Naive B cell (primary cell): ENCODE results near the gene STARD10. TPM values are rescaled to one million over a fixed set of nuclear protein-coding genes. Genes with fewer than 3 reads are reported as not detected.

Source experiments
- ATAC-seq, 2 donors: fragments of 150-1000 bp; cut with Tn5 transposase; 2 replicates each; pipeline ENCODE4 v1.10.0; 2021; ENCODE audit warnings: low read depth in 2 of 2, mild to moderate bottlenecking in 2 of 2, moderate library complexity in 2 of 2
- DNase-seq: peaks from one replicate; pipeline ENCODE4 v3.0.0; 2022
- H3K27ac Mint-ChIP-seq, 6 donors: one replicate each; pipeline ENCODE4 v1.8.0; 2020 to 2022; ENCODE audit warnings: mild to moderate bottlenecking in 6 of 6, mixed read lengths in 6 of 6, moderate library complexity in 5 of 6, inconsistent platforms in 2 of 6
- H3K27me3 Mint-ChIP-seq, 3 donors: one replicate each; pipeline ENCODE4 v1.8.0; 2021 to 2022; ENCODE audit warnings: mixed read lengths in 3 of 3, mild to moderate bottlenecking in 1 of 3
- H3K36me3 Mint-ChIP-seq, 2 donors: one replicate each; pipeline ENCODE4 v1.8.0; 2020 to 2022; ENCODE audit warnings: mixed read lengths in 2 of 2, inconsistent platforms in 1 of 2, mild to moderate bottlenecking in 1 of 2
- H3K4me1 Mint-ChIP-seq, 3 donors: one replicate each; pipeline ENCODE4 v1.8.0; 2020 to 2022; ENCODE audit warnings: mixed read lengths in 3 of 3, inconsistent platforms in 1 of 3, mild to moderate bottlenecking in 1 of 3, moderate library complexity in 1 of 3
- H3K4me3 Mint-ChIP-seq, 8 donors: one replicate each; pipeline ENCODE4 v1.8.0; 2020 to 2022; ENCODE audit warnings: mild to moderate bottlenecking in 8 of 8, mixed read lengths in 8 of 8, moderate library complexity in 8 of 8, inconsistent platforms in 2 of 8
- H3K9me3 Mint-ChIP-seq, 7 donors: one replicate each; pipeline ENCODE4 v1.8.0; 2020 to 2022; ENCODE audit warnings: mixed read lengths in 7 of 7, mild to moderate bottlenecking in 5 of 7, inconsistent platforms in 2 of 7, moderate library complexity in 1 of 7
- polyA plus RNA-seq, 6 donors: library from polyadenylated mRNA; unstranded; fragments of 300-500 nt; fragmentation: Illumina TruSeq; gene quantifications; one replicate each; pipeline ENCODE4 v1.2.3, GENCODE V29; 2021; ENCODE audit warnings: low read depth in 6 of 6

Gene STARD10
- polyA plus RNA-seq, 6 donors from 2014 or later: 24.3 to 39.2 (median 30.7) TPM

GRCh38 chr11:72788241-72788640, 5.6 kb downstream of the STARD10 start:
- DNase-seq: no peak
- Mint-ChIP-seq H3K36me3 (no peaks in the 10 kb centered on the region), H3K4me3 (peak overlapping the region in 7 of 8 donors; percentile 36 to 87 (median 70)), H3K27ac (peak overlapping the region in 5 of 6 donors; percentile 52 to 96 (median 90)), H3K27me3 (no peaks in the 10 kb centered on the region), H3K9me3 (no peaks in the 10 kb centered on the region), H3K4me1 (peaks cover 23 to 47% (median 43%) of the 10 kb centered on the region in 3 donors)
- ATAC-seq: no peak

GRCh38 chr11:72787216-72788104, 6.4 kb downstream of the STARD10 start:
- DNase-seq: peak; percentile 64

DNA sequence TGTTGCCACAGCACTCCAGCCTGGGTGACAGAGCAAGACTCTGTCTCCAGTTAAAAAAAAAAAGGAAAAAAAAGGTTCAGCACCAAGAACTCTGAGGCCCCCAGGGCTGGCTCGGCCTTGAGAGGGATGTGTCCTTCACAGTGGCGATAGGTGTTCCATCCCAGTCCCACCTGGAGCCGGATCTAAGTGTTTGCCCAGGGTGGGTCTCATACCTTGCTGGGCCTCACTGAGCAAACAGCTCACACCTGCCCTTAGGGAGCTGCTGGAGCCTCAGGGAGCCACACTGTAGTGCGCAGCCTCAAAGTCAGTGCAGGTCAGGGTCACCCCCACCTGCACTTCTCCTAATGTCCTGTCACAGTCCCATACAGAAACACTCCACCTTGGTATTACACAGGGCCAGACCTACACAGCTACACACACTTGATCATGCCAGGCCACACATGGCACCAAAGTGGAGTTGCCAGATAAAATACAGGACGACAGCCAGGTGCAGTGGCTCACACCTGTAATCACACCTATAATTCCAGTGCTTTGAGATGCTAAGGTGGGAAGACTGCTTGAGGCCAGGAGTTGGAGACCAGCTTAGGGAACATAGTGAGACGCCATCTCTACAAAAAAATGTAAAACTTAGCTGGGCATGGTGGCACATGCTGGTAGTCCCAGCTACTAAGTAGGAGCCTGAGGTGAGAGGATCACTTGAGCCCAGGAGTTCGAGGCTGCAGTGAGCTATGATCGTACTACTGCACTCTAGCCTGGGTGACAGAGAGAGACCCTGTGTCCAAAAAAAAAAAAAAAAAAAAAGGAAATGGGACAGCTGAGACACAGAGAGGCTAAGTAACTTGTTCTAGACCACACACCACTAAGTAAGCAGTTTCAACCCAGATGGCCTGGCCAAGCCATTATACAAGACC, 7.3 kb downstream of the STARD10 start:
- ATAC-seq (peak in 1 of 2 donors; percentile 1), DNase-seq (no peak)
- Mint-ChIP-seq H3K4me3 (peak overlapping the region in 6 of 8 donors; percentile 36 to 74 (median 50)), H3K9me3 (no peaks in the 10 kb centered on the region), H3K36me3 (no peaks in the 10 kb centered on the region), H3K27ac (peak overlapping the region; percentile 53 to 95 (median 89)), H3K4me1 (peaks cover 26 to 51% (median 41%) of the 10 kb centered on the region in 3 donors), H3K27me3 (no peaks in the 10 kb centered on the region)

More at GRCh38 chr11:72787216-72788104, 6.4 kb downstream of the STARD10 start:
- ATAC-seq: peak; percentile 80 to 83
- peak overlapping the region; percentile 52 to 96 (median 92) for H3K27ac Mint-ChIP-seq
- H3K9me3 Mint-ChIP-seq: no peaks in the 10 kb centered on the region
- no peaks in the 10 kb centered on the region for H3K36me3 Mint-ChIP-seq
- peak overlapping the region; percentile 33 to 87 (median 65) for H3K4me3 Mint-ChIP-seq
- H3K27me3 Mint-ChIP-seq: no peaks in the 10 kb centered on the region
- peaks cover 21 to 47% (median 43%) of the 10 kb centered on the region in 3 donors for H3K4me1 Mint-ChIP-seq

DNA sequence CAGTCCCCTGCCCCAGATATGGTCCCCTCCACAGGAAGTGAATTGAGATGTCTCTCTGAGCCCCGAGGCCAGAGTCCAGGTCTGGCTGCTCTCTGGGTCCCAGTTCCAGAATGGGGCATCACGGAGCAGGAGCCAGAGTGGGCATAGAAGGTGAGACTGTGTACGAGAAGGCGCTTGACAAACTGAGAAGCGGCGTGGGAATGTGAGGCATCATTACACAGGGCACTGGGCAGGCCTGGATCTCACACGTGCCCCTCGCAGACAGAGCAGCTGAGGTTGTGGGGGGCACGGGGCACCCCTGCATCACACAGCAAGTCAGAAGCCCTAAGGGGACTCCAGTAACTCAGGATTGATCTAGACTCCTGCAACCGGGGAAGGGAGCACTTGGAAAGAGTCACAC, 9.2 kb downstream of the STARD10 start:
- H3K4me3 Mint-ChIP-seq: no peak overlapping the region
- H3K27ac Mint-ChIP-seq: peak overlapping the region in 3 of 6 donors; percentile 31 to 72 (median 42)
- H3K36me3 Mint-ChIP-seq: no peaks in the 10 kb centered on the region
- no peaks in the 10 kb centered on the region for H3K9me3 Mint-ChIP-seq
- DNase-seq (no peak), ATAC-seq (no peak)
- H3K27me3 Mint-ChIP-seq: no peaks in the 10 kb centered on the region
- peaks cover 30 to 63% (median 53%) of the 10 kb centered on the region in 3 donors for H3K4me1 Mint-ChIP-seq

DNA sequence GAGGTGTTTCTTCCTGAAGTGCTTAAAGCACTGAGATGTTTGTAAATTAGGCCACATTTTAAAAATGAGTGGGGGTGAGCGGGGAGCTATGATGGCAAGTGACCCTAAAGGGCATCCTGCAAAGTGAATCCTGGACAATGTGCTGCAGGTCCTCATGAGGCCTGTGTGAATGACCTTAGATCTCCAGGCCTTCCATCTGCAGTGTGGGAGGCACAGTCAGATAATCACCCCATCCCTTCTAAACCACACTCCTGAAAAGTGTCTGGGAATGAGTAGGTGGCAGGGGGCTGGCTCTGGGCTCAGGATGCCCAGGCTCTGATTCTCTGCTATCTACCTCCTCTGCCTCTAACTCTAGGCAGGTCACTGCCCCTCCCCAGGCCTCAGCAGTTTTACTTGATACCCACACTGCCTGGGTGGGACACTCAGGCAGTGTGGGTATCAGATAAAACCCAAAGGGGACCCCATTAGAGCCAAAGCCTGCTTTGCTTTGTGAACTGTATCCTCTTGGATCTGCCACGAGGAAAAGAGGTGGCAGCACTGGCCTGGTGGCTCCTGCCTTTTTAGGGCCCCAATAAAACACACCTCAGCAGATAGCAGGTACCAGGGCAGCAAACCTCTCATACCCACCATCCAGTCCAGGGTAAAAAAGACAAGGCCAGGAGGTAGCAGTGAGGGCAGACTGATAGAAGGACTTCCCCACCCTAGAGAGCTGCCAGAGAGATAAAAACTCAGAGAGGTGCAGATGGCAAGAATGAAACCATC, 10.5 kb downstream of the STARD10 start:
- Mint-ChIP-seq H3K27ac (peak overlapping the region in 2 of 6 donors; percentile 38 to 72), H3K9me3 (no peaks in the 10 kb centered on the region), H3K27me3 (no peaks in the 10 kb centered on the region), H3K4me1 (peaks cover 33 to 68% (median 55%) of the 10 kb centered on the region in 3 donors), H3K36me3 (no peaks in the 10 kb centered on the region), H3K4me3 (peak overlapping the region; percentile 70 to 90 (median 82))
- ATAC-seq: no peak
- DNase-seq: no peak

- no peak for DNase-seq
- H3K9me3 Mint-ChIP-seq: no peaks in the 10 kb centered on the region
- H3K27ac Mint-ChIP-seq: peak overlapping the region; percentile 72 to 97 (median 82)
- H3K36me3 Mint-ChIP-seq: no peaks in the 10 kb centered on the region
- peaks cover 28 to 68% (median 52%) of the 10 kb centered on the region in 3 donors for H3K4me1 Mint-ChIP-seq
- no peaks in the 10 kb centered on the region for H3K27me3 Mint-ChIP-seq
- peak overlapping the region; percentile 70 to 90 (median 85) for H3K4me3 Mint-ChIP-seq
- peak; percentile 31 to 32 for ATAC-seq
Observed at GRCh38 chr11:72782081-72782920, 11.5 kb downstream of the STARD10 start.

DNA sequence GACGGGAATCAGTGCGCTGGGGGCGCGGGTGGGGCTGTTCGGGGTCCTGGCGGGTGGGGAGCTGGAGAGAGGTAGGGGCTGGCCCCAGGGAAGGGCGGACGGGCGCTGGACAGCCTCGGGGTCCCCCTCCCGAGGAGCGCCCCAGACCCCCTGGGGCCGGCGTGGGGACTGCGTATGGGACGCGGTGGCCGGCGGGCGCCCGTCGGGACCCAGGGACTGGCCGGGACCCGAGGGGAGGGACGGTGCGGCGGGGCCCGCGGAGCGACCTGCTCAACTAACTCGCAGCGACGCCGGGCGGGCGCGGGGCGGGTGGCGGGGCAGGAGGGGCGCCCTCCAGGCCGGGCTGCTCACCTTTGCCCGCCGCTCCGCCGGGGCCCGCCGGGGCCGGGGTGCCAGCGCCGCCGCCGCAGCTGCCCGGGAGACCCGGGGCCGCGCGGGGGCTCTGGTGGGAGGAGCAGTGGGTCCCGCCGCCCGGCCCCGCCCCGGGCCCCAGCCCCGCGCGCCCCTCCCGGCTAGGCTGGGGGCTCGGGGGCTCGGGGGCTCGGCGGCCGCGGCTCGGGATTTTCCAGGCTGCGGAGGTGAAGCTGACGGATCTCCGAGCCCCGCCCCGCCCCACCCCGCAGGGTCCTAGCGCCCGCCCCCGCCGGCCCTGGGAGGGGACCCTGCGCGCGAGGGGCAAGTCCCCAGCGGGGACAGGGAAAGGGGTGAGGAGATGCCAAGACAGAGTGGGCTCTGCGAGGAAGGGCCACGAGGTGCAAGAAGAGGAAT, 12.3 kb downstream of the STARD10 start:
- ATAC-seq: peak; percentile 82 to 84
- H3K27ac Mint-ChIP-seq: peak overlapping the region in 5 of 6 donors; percentile 72 to 97 (median 75)
- no peaks in the 10 kb centered on the region for H3K36me3 Mint-ChIP-seq
- peak; percentile 55 for DNase-seq
- peaks cover 24 to 68% (median 50%) of the 10 kb centered on the region in 3 donors for H3K4me1 Mint-ChIP-seq
- H3K4me3 Mint-ChIP-seq: peak overlapping the region; percentile 80 to 91 (median 85)
- H3K27me3 Mint-ChIP-seq: no peaks in the 10 kb centered on the region
- H3K9me3 Mint-ChIP-seq: no peaks in the 10 kb centered on the region

DNA sequence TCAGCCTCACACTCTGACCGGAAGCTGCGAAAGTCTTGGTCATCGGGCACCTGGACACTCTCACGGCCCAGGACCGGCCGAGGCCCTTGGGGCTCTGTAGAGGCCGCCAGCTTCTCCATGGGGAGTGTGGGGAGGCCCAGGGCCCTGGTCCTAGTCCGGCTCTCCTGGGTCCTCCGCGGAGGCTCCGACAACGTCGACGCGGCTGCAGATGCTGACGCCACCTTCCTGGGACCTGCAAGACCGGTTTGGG, 12.9 kb downstream of the STARD10 start:
- Mint-ChIP-seq H3K27ac (peak overlapping the region in 2 of 6 donors; percentile 31 to 57), H3K4me1 (peaks cover 24 to 73% (median 51%) of the 10 kb centered on the region in 3 donors), H3K4me3 (peak overlapping the region; percentile 49 to 91 (median 83)), H3K27me3 (no peaks in the 10 kb centered on the region), H3K9me3 (no peaks in the 10 kb centered on the region), H3K36me3 (no peaks in the 10 kb centered on the region)
- no peak for ATAC-seq
- DNase-seq: no peak

- peak overlapping the region; percentile 49 to 91 (median 83) for H3K4me3 Mint-ChIP-seq
- peaks cover 24 to 77% (median 51%) of the 10 kb centered on the region in 3 donors for H3K4me1 Mint-ChIP-seq
- no peaks in the 10 kb centered on the region for H3K9me3 Mint-ChIP-seq
- ATAC-seq (no peak), DNase-seq (no peak)
- H3K27ac Mint-ChIP-seq: peak overlapping the region in 2 of 6 donors; percentile 31 to 57
- no peaks in the 10 kb centered on the region for H3K36me3 Mint-ChIP-seq
- no peaks in the 10 kb centered on the region for H3K27me3 Mint-ChIP-seq
Observed at GRCh38 chr11:72780296-72781062, 13.4 kb downstream of the STARD10 start.

GRCh38 chr11:72779495-72780128, 14.2 kb downstream of the STARD10 start:
- Mint-ChIP-seq H3K27me3 (no peaks in the 10 kb centered on the region), H3K4me3 (peak overlapping the region; percentile 23 to 91 (median 83)), H3K27ac (peak overlapping the region in 5 of 6 donors; percentile 6 to 94 (median 77)), H3K4me1 (peaks cover 28 to 78% (median 59%) of the 10 kb centered on the region in 3 donors), H3K36me3 (no peaks in the 10 kb centered on the region), H3K9me3 (no peaks in the 10 kb centered on the region)
- DNase-seq (no peak), ATAC-seq (no peak)
